GM18867 (cell line): ENCODE results near the gene MOB4.
"Not testable (repeated sequence)": the region's sequence is repeated elsewhere in the genome, so short reads cannot be mapped to it uniquely, and the experiment has no call there.

Experiments
- ATAC-seq: cut with Tn5 transposase; IDR thresholded peaks from one replicate; pipeline ENCODE4 v1.9.1; 2021; ENCODE audit warnings: mild to moderate bottlenecking, moderate library complexity; ENCODE audit not compliant: unreplicated experiment

The MOB4 gene

GRCh38 chr2:197515739-197516392 lies at the start of gene MOB4:
MOB4 (plus strand) TSS chr2:197516066; CDS start chr2:197516087, 21 bp downstream.
- ATAC-seq, result peak; percentile 96

- ATAC-seq, result no peak
Measured at GRCh38 chr2:197472166-197472565, 43.7 kb upstream of the MOB4 start.

- ATAC-seq, result no peak
Measured at GRCh38 chr2:197477797-197478196, 38.1 kb upstream of the MOB4 start.

- no peak for ATAC-seq
Measured at GRCh38 chr2:197480165-197481036, 35.5 kb upstream of the MOB4 start.

- not testable (repeated sequence) for ATAC-seq
Measured at GRCh38 chr2:197484248-197484647, 31.6 kb upstream of the MOB4 start.

GRCh38 chr2:197486175-197486574 lies 29.7 kb upstream of the MOB4 start:
- no peak for ATAC-seq

- no peak for ATAC-seq
Measured at GRCh38 chr2:197487385-197487784, 28.5 kb upstream of the MOB4 start.

- no peak for ATAC-seq
Measured at GRCh38 chr2:197495433-197496134, 20.3 kb upstream of the MOB4 start.

- no peak for ATAC-seq
Measured at GRCh38 chr2:197496695-197497094, 19.2 kb upstream of the MOB4 start.

- ATAC-seq, result no peak
Measured at GRCh38 chr2:197497326-197497725, 18.5 kb upstream of the MOB4 start.

- ATAC-seq, result no peak
Measured at GRCh38 chr2:197498235-197498936, 17.5 kb upstream of the MOB4 start.

- ATAC-seq, result peak; percentile 24
Measured at GRCh38 chr2:197498937-197499593, 16.8 kb upstream of the MOB4 start.

- peak; percentile 83 for ATAC-seq
Measured at GRCh38 chr2:197499594-197500502, 16.0 kb upstream of the MOB4 start, which contains the start of the genes HSPD1 and HSPE1. HSPD1 (minus strand) TSS chr2:197499840; CDS start chr2:197498848, 992 bp downstream. HSPE1 (plus strand) TSS chr2:197500379; CDS start chr2:197500437, 58 bp downstream.

GRCh38 chr2:197500503-197501131 lies 15.2 kb upstream of the MOB4 start:
- peak; percentile 7 for ATAC-seq

GRCh38 chr2:197502201-197502600 lies 13.7 kb upstream of the MOB4 start:
- ATAC-seq, result no peak

GRCh38 chr2:197502685-197503084 lies 13.2 kb upstream of the MOB4 start:
- ATAC-seq, result no peak

- ATAC-seq, result no peak
Measured at GRCh38 chr2:197504000-197504399, 11.9 kb upstream of the MOB4 start.

- no peak for ATAC-seq
Measured at GRCh38 chr2:197504512-197504911, 11.4 kb upstream of the MOB4 start.

GRCh38 chr2:197506658-197507057 lies 9.2 kb upstream of the MOB4 start:
- no peak for ATAC-seq
